Forelimb muscle (tissue), 1 donor: ENCODE data around the gene CDKL5. TPM values are rescaled to one million over a fixed set of nuclear protein-coding genes. Genes with fewer than 3 reads are reported as not detected.
"Not testable (repeated sequence)": the region's sequence is repeated elsewhere in the genome, so short reads cannot be mapped to it uniquely, and the experiment has no call there.

ENCODE experiments used
- DNase-seq: peaks from one replicate; pipeline ENCODE4 v3.0.0-alpha.2; 2013; ENCODE audit warnings: low read depth
- polyA plus RNA-seq: library from polyadenylated mRNA; unstranded; fragments of 120-200 nt; gene quantifications from one replicate; pipeline ENCODE4 v1.2.1, GENCODE V29; 2013; ENCODE audit not compliant: insufficient read length

The CDKL5 gene
- polyA plus RNA-seq, 1 donor, result 4.0 TPM

GRCh38 chrX:18574591-18574990 lies 149.2 kb downstream of the CDKL5 start:
- DNase-seq, result no peak

GRCh38 chrX:18575744-18576143 lies 150.3 kb downstream of the CDKL5 start:
- no peak for DNase-seq

GRCh38 chrX:18577400-18577799 lies 152.0 kb downstream of the CDKL5 start:
- DNase-seq, result no peak

- DNase-seq, result no peak
Observed at GRCh38 chrX:18578546-18578945, 153.1 kb downstream of the CDKL5 start.

- DNase-seq, result no peak
Observed at GRCh38 chrX:18579495-18579894, 154.1 kb downstream of the CDKL5 start.

- no peak for DNase-seq
Observed at GRCh38 chrX:18582910-18583493, 157.6 kb downstream of the CDKL5 start.

- not testable (repeated sequence) for DNase-seq
Observed at GRCh38 chrX:18589292-18589691, 163.9 kb downstream of the CDKL5 start.

GRCh38 chrX:18591834-18592233 lies 166.4 kb downstream of the CDKL5 start:
- DNase-seq, result no peak

GRCh38 chrX:18594079-18594478 lies 168.7 kb downstream of the CDKL5 start:
- DNase-seq, result no peak

- no peak for DNase-seq
Observed at GRCh38 chrX:18596096-18596495, 170.7 kb downstream of the CDKL5 start.

GRCh38 chrX:18598413-18598812 lies 173.0 kb downstream of the CDKL5 start:
- DNase-seq, result no peak

- DNase-seq, result no peak
Observed at GRCh38 chrX:18607966-18608365, 182.6 kb downstream of the CDKL5 start.

- no peak for DNase-seq
Observed at GRCh38 chrX:18613930-18614639, 188.7 kb downstream of the CDKL5 start.

GRCh38 chrX:18616688-18617406 lies 191.4 kb downstream of the CDKL5 start:
- no peak for DNase-seq

- no peak for DNase-seq
Observed at GRCh38 chrX:18617407-18617750, 192.0 kb downstream of the CDKL5 start.

- DNase-seq, result no peak
Observed at GRCh38 chrX:18619288-18619687, 193.9 kb downstream of the CDKL5 start.

GRCh38 chrX:18620349-18620748 lies 194.9 kb downstream of the CDKL5 start:
- DNase-seq, result no peak

- DNase-seq, result no peak
Observed at GRCh38 chrX:18624599-18624998, 199.2 kb downstream of the CDKL5 start.

- no peak for DNase-seq
Observed at GRCh38 chrX:18630934-18631333, 205.5 kb downstream of the CDKL5 start.

- no peak for DNase-seq
Observed at GRCh38 chrX:18638398-18638797, 213.0 kb downstream of the CDKL5 start.

GRCh38 chrX:18639280-18639679 lies 213.9 kb downstream of the CDKL5 start:
- no peak for DNase-seq

- DNase-seq, result no peak
Observed at GRCh38 chrX:18640686-18641085, 215.3 kb downstream of the CDKL5 start.

- no peak for DNase-seq
Observed at GRCh38 chrX:18643243-18643642, 217.8 kb downstream of the CDKL5 start.
